Measurements from ENCODE around the gene SH3RF3.

The SH3RF3 gene

GRCh38 chr2:109375656-109376055, 246.7 kb downstream of the SH3RF3 start:
- Histone ChIP-seq H3K27me3 (ENCODE audit: control insufficient read depth, insufficient read depth, low read length) (no peaks in the 10 kb centered on the region), H3K4me3 (ENCODE audit: low read length) (no peak overlapping the region), H3K36me3 (ENCODE audit: control insufficient read depth, insufficient read depth, low read length) (no peaks in the 10 kb centered on the region), H3K27ac (ENCODE audit: low read length) (no peak overlapping the region), H3K9me3 (ENCODE audit: control insufficient read depth, insufficient read depth, low read length) (no peaks in the 10 kb centered on the region), H3K4me1 (ENCODE audit: control insufficient read depth, insufficient read depth, low read length) (no peaks in the 10 kb centered on the region)
- no peak for DNase-seq (ENCODE audit: low read depth, low spot score)
- WGBS (ENCODE audit: insufficient coverage, insufficient read length), result no CpG with 5 or more reads among the region's 7 CpGs

DNA sequence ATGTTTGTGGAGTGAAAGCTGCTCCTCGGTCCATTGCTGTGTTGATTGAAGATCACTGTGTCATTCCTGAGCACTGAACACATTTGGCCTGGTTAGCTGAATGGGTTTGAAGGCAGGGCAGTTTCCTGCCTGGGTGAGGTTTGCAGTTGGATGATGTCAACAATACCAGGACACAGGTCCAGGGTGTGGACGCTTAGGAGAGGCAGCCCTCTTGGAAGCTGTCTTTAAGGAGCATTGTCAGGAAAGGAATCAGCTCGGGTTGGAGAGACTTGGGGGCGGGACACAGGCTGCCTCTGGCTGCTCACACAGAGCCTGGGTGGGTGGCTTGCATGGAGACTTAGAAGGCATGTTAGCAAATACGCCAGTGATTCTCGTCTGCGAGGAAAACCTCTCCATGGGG, 247.1 kb downstream of the SH3RF3 start:
- Histone ChIP-seq H3K4me3 (ENCODE audit: low read length) (no peak overlapping the region), H3K36me3 (ENCODE audit: control insufficient read depth, insufficient read depth, low read length) (no peaks in the 10 kb centered on the region), H3K27ac (ENCODE audit: low read length) (no peak overlapping the region), H3K4me1 (ENCODE audit: control insufficient read depth, insufficient read depth, low read length) (no peaks in the 10 kb centered on the region), H3K27me3 (ENCODE audit: control insufficient read depth, insufficient read depth, low read length) (no peaks in the 10 kb centered on the region), H3K9me3 (ENCODE audit: control insufficient read depth, insufficient read depth, low read length) (no peaks in the 10 kb centered on the region)
- no CpG with 5 or more reads among the region's 7 CpGs for WGBS (ENCODE audit: insufficient coverage, insufficient read length)
- DNase-seq (ENCODE audit: low read depth, low spot score), result no peak

GRCh38 chr2:109376796-109377495, 247.9 kb downstream of the SH3RF3 start:
- Histone ChIP-seq H3K4me3 (ENCODE audit: low read length) (no peak overlapping the region), H3K36me3 (ENCODE audit: control insufficient read depth, insufficient read depth, low read length) (no peaks in the 10 kb centered on the region), H3K27ac (ENCODE audit: low read length) (no peak overlapping the region), H3K4me1 (ENCODE audit: control insufficient read depth, insufficient read depth, low read length) (no peaks in the 10 kb centered on the region), H3K27me3 (ENCODE audit: control insufficient read depth, insufficient read depth, low read length) (no peaks in the 10 kb centered on the region), H3K9me3 (ENCODE audit: control insufficient read depth, insufficient read depth, low read length) (no peaks in the 10 kb centered on the region)
- no peak for DNase-seq (ENCODE audit: low read depth, low spot score)
- no CpG with 5 or more reads among the region's 13 CpGs for WGBS (ENCODE audit: insufficient coverage, insufficient read length)

DNA sequence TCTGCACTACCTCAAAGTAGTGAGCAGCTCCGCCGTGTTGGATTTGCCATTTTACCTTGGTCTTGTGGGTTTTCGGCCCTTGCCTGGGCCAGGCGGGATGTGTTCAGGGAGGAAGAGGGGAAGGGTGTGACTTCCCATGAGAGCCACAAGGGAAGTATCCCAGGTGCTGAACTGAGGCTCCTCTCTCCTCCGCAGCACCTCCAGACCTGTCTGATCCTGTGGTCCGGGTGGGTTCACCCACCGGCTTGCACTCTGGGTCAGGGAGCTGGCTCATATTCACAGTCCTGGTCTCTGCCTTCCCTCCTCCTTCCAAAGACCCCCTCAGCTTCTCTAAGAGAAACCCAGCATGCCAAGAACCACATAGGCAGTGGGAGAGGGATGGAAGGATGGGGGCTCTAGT, 249.0 kb downstream of the SH3RF3 start:
- no CpG with 5 or more reads among the region's 7 CpGs for WGBS (ENCODE audit: insufficient coverage, insufficient read length)
- DNase-seq (ENCODE audit: low read depth, low spot score), result no peak
- no peak overlapping the region for H3K4me3 ChIP-seq (ENCODE audit: low read length)
- no peak overlapping the region for H3K27ac ChIP-seq (ENCODE audit: low read length)
- no peaks in the 10 kb centered on the region for H3K4me1 ChIP-seq (ENCODE audit: control insufficient read depth, insufficient read depth, low read length)
- H3K27me3 ChIP-seq (ENCODE audit: control insufficient read depth, insufficient read depth, low read length), result no peaks in the 10 kb centered on the region
- no peaks in the 10 kb centered on the region for H3K9me3 ChIP-seq (ENCODE audit: control insufficient read depth, insufficient read depth, low read length)
- H3K36me3 ChIP-seq (ENCODE audit: control insufficient read depth, insufficient read depth, low read length), result no peaks in the 10 kb centered on the region

GRCh38 chr2:109378682-109379081, 249.7 kb downstream of the SH3RF3 start:
- Histone ChIP-seq H3K9me3 (ENCODE audit: control insufficient read depth, insufficient read depth, low read length) (no peaks in the 10 kb centered on the region), H3K36me3 (ENCODE audit: control insufficient read depth, insufficient read depth, low read length) (no peaks in the 10 kb centered on the region), H3K4me3 (ENCODE audit: low read length) (no peak overlapping the region), H3K27ac (ENCODE audit: low read length) (no peak overlapping the region), H3K27me3 (ENCODE audit: control insufficient read depth, insufficient read depth, low read length) (no peaks in the 10 kb centered on the region), H3K4me1 (ENCODE audit: control insufficient read depth, insufficient read depth, low read length) (no peaks in the 10 kb centered on the region)
- no peak for DNase-seq (ENCODE audit: low read depth, low spot score)

DNA sequence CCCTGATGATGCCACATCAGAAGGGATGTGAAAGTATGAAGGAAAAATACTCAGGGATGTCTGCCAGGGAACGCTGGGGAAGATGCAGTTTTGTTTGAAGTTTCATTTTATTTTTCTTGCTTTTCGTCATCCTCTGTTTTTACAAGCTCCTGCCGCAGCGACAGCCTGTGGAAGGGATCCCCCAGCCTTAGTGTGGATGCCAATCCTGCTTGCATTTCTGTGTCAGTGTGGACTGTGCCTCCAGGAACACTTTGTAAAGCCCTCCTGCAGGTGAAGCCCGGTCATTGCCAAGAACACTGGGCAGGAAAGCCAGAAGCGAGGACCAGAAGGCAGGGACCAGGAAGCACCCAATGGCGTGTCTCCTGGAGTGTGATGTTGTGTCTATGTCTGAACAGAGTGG, 250.5 kb downstream of the SH3RF3 start:
- Histone ChIP-seq H3K4me3 (ENCODE audit: low read length) (no peak overlapping the region), H3K27me3 (ENCODE audit: control insufficient read depth, insufficient read depth, low read length) (no peaks in the 10 kb centered on the region), H3K4me1 (ENCODE audit: control insufficient read depth, insufficient read depth, low read length) (no peaks in the 10 kb centered on the region), H3K36me3 (ENCODE audit: control insufficient read depth, insufficient read depth, low read length) (no peaks in the 10 kb centered on the region), H3K9me3 (ENCODE audit: control insufficient read depth, insufficient read depth, low read length) (no peaks in the 10 kb centered on the region), H3K27ac (ENCODE audit: low read length) (no peak overlapping the region)
- no peak for DNase-seq (ENCODE audit: low read depth, low spot score)
- WGBS (ENCODE audit: insufficient coverage, insufficient read length), result no CpG with 5 or more reads among the region's 7 CpGs

- Histone ChIP-seq H3K27me3 (ENCODE audit: control insufficient read depth, insufficient read depth, low read length) (no peaks in the 10 kb centered on the region), H3K9me3 (ENCODE audit: control insufficient read depth, insufficient read depth, low read length) (no peaks in the 10 kb centered on the region), H3K36me3 (ENCODE audit: control insufficient read depth, insufficient read depth, low read length) (no peaks in the 10 kb centered on the region), H3K4me3 (ENCODE audit: low read length) (no peak overlapping the region), H3K27ac (ENCODE audit: low read length) (no peak overlapping the region), H3K4me1 (ENCODE audit: control insufficient read depth, insufficient read depth, low read length) (peaks cover 2% of the 10 kb centered on the region)
- no peak for DNase-seq (ENCODE audit: low read depth, low spot score)
- WGBS (ENCODE audit: insufficient coverage, insufficient read length), result no CpG with 5 or more reads among the region's 12 CpGs
These were observed 251.7 kb downstream of the SH3RF3 start for GRCh38 chr2:109380502-109381326.

GRCh38 chr2:109381327-109381820, 252.4 kb downstream of the SH3RF3 start:
- Histone ChIP-seq H3K4me1 (ENCODE audit: control insufficient read depth, insufficient read depth, low read length) (peaks cover 4% of the 10 kb centered on the region), H3K27ac (ENCODE audit: low read length) (no peak overlapping the region), H3K27me3 (ENCODE audit: control insufficient read depth, insufficient read depth, low read length) (no peaks in the 10 kb centered on the region), H3K9me3 (ENCODE audit: control insufficient read depth, insufficient read depth, low read length) (no peaks in the 10 kb centered on the region), H3K36me3 (ENCODE audit: control insufficient read depth, insufficient read depth, low read length) (no peaks in the 10 kb centered on the region), H3K4me3 (ENCODE audit: low read length) (no peak overlapping the region)
- DNase-seq (ENCODE audit: low read depth, low spot score), result no peak
- WGBS (ENCODE audit: insufficient coverage, insufficient read length), result no CpG with 5 or more reads among the region's 13 CpGs

DNA sequence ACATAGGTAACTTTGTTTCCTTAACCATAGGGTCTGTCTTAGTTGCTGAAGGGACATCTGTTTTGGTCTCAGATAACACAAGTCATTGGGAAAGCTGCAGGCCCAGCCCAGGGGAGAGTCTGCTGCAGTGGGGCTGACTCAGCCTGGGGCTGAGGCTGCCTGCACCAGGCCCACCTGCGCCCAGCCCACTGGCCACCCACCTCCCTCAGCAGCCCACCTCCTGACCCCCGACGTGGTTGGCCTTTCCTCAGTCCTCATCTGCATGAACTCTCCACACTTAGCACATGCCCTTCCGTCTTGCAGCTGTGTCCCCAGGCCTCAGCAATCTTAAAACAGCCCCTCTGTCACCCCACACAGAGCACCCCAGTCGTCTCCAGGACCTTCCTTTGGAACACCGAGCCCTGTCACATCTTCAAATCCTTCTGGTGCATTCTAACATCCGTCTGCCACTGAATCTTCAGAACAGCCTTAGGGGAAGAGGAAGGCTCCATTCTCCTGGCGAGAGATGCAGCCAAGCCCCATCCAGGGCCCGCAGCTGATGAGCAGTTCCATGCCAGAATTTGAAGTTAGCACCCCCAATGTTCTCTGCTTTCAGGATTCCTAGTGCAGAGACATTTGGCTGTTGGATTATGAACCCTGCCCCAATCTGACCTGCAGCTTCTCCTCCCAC, 253.4 kb downstream of the SH3RF3 start:
- no peak for DNase-seq (ENCODE audit: low read depth, low spot score)
- Histone ChIP-seq H3K4me1 (ENCODE audit: control insufficient read depth, insufficient read depth, low read length) (peaks cover 4% of the 10 kb centered on the region), H3K27me3 (ENCODE audit: control insufficient read depth, insufficient read depth, low read length) (no peaks in the 10 kb centered on the region), H3K27ac (ENCODE audit: low read length) (no peak overlapping the region), H3K9me3 (ENCODE audit: control insufficient read depth, insufficient read depth, low read length) (no peaks in the 10 kb centered on the region), H3K4me3 (ENCODE audit: low read length) (no peak overlapping the region), H3K36me3 (ENCODE audit: control insufficient read depth, insufficient read depth, low read length) (no peaks in the 10 kb centered on the region)
- no CpG with 5 or more reads among the region's 9 CpGs for WGBS (ENCODE audit: insufficient coverage, insufficient read length)

- H3K27me3 ChIP-seq (ENCODE audit: control insufficient read depth, insufficient read depth, low read length), result no peaks in the 10 kb centered on the region
- WGBS (ENCODE audit: insufficient coverage, insufficient read length), result no CpG with 5 or more reads among the region's 4 CpGs
- H3K4me3 ChIP-seq (ENCODE audit: low read length), result no peak overlapping the region
- no peak for DNase-seq (ENCODE audit: low read depth, low spot score)
- no peaks in the 10 kb centered on the region for H3K36me3 ChIP-seq (ENCODE audit: control insufficient read depth, insufficient read depth, low read length)
- H3K27ac ChIP-seq (ENCODE audit: low read length), result no peak overlapping the region
- no peaks in the 10 kb centered on the region for H3K9me3 ChIP-seq (ENCODE audit: control insufficient read depth, insufficient read depth, low read length)
- H3K4me1 ChIP-seq (ENCODE audit: control insufficient read depth, insufficient read depth, low read length), result peaks cover 4% of the 10 kb centered on the region
These were observed 253.9 kb downstream of the SH3RF3 start for GRCh38 chr2:109382951-109383350.

Measured in iPS DF 6.9 (cell line).